ENCODE data around the gene SMC6. TPM values are rescaled to one million over a fixed set of nuclear protein-coding genes. Genes with fewer than 3 reads are reported as not detected.

Gene SMC6
- polyA plus RNA-seq, 1 donor (not counting 4 experiments of a cell fraction or from before 2014, with no cell fraction given) = 24.4 TPM

GRCh38 chr2:17682098-17682857, 71.3 kb downstream of the SMC6 start:
- Histone ChIP-seq H3K9me1 (ENCODE audit: control insufficient read depth, extremely low read depth, insufficient read depth, low read length) (no peaks in the 10 kb centered on the region), H3K9me3 (ENCODE audit: control insufficient read depth, low read depth, low read length) (no peaks in the 10 kb centered on the region), H3K4me1 (ENCODE audit: control insufficient read depth, extremely low read depth, insufficient read depth, low read length) (no peaks in the 10 kb centered on the region), H3K4me3 (ENCODE audit: control insufficient read depth in 2 of 3, extremely low read depth in 1 of 3, insufficient read depth in 2 of 3, low read depth in 1 of 3, low read length in 3 of 3) (no peak overlapping the region), H3K9ac (ENCODE audit: control insufficient read depth, extremely low read depth, insufficient read depth, low read length) (no peak overlapping the region), H3K79me2 (ENCODE audit: control insufficient read depth, insufficient read depth, low read length) (no peaks in the 10 kb centered on the region), H3K36me3 (ENCODE audit: control insufficient read depth in 2 of 2, extremely low read depth in 1 of 2, insufficient read depth in 2 of 2, low read length in 2 of 2) (peaks cover 10 to 11% of the 10 kb centered on the region in 2 experiments), H4K20me1 (ENCODE audit: control insufficient read depth, extremely low read depth, insufficient read depth, low read length) (no peaks in the 10 kb centered on the region), H3K4me2 (ENCODE audit: control insufficient read depth, extremely low read depth, insufficient read depth, low read depth, low read length) (no peak overlapping the region), H2AFZ (ENCODE audit: control insufficient read depth, low read length) (no peak overlapping the region), H3K27me3 (ENCODE audit: control insufficient read depth, extremely low read depth, insufficient read depth, low read length) (no peaks in the 10 kb centered on the region), H3K27ac (ENCODE audit: control insufficient read depth, insufficient read depth, low read length) (no peak overlapping the region)
- DNase-seq (ENCODE audit: low read depth, low spot score) (no peak), FAIRE-seq (peak; percentile 39)
- no peak for TF ChIP-seq CTCF (optimal IDR thresholded peaks at IDR 0.05 in 1 of 3, IDR thresholded peaks at IDR 0.05 in 1 of 3, conservative IDR thresholded peaks at IDR 0.05 in 1 of 3; ENCODE audit: extremely low read depth in 1 of 3, insufficient read depth in 2 of 3, low read length in 3 of 3)
- no peak for TF ChIP-seq EZH2 (IDR thresholded peaks at IDR 0.05; ENCODE audit: low read length)
- dilution Hi-C loops (cut with MboI; ENCODE audit: extremely low pct_ligation_motif_present, low sequenced_read_pairs) = no loop called here

- peaks cover 10% of the 10 kb centered on the region in 2 experiments for H3K36me3 ChIP-seq (ENCODE audit: control insufficient read depth in 2 of 2, extremely low read depth in 1 of 2, insufficient read depth in 2 of 2, low read length in 2 of 2)
- H3K4me3 ChIP-seq (ENCODE audit: control insufficient read depth in 2 of 3, extremely low read depth in 1 of 3, insufficient read depth in 2 of 3, low read depth in 1 of 3, low read length in 3 of 3) = no peak overlapping the region
Observed at GRCh38 chr2:17680119-17680518, 73.5 kb downstream of the SMC6 start.

More at GRCh38 chr2:17680119-17680518, 73.5 kb downstream of the SMC6 start:
- no peaks in the 10 kb centered on the region for H3K79me2 ChIP-seq (ENCODE audit: control insufficient read depth, insufficient read depth, low read length)
- TF ChIP-seq EZH2 (IDR thresholded peaks at IDR 0.05; ENCODE audit: low read length) (no peak), CTCF (optimal IDR thresholded peaks at IDR 0.05 in 1 of 3, IDR thresholded peaks at IDR 0.05 in 1 of 3, conservative IDR thresholded peaks at IDR 0.05 in 1 of 3; ENCODE audit: extremely low read depth in 1 of 3, insufficient read depth in 2 of 3, low read length in 3 of 3) (no peak)
- DNase-seq (ENCODE audit: low read depth, low spot score) = no peak
- no peaks in the 10 kb centered on the region for H3K9me3 ChIP-seq (ENCODE audit: control insufficient read depth, low read depth, low read length)
- no peak overlapping the region for H3K4me2 ChIP-seq (ENCODE audit: control insufficient read depth, extremely low read depth, insufficient read depth, low read depth, low read length)
- H3K27ac ChIP-seq (ENCODE audit: control insufficient read depth, insufficient read depth, low read length) = no peak overlapping the region
- dilution Hi-C loops (cut with MboI; ENCODE audit: extremely low pct_ligation_motif_present, low sequenced_read_pairs) = no loop called here
- H4K20me1 ChIP-seq (ENCODE audit: control insufficient read depth, extremely low read depth, insufficient read depth, low read length) = no peaks in the 10 kb centered on the region
- H3K27me3 ChIP-seq (ENCODE audit: control insufficient read depth, extremely low read depth, insufficient read depth, low read length) = no peaks in the 10 kb centered on the region
- FAIRE-seq = no peak
- H3K9ac ChIP-seq (ENCODE audit: control insufficient read depth, extremely low read depth, insufficient read depth, low read length) = no peak overlapping the region
- no peaks in the 10 kb centered on the region for H3K9me1 ChIP-seq (ENCODE audit: control insufficient read depth, extremely low read depth, insufficient read depth, low read length)
- H3K4me1 ChIP-seq (ENCODE audit: control insufficient read depth, extremely low read depth, insufficient read depth, low read length) = no peaks in the 10 kb centered on the region
- H2AFZ ChIP-seq (ENCODE audit: control insufficient read depth, low read length) = no peak overlapping the region
